Suprapubic skin (tissue), 4 donors: Measurements from ENCODE around the gene ADAMTS17. TPM values are rescaled to one million over a fixed set of nuclear protein-coding genes. Genes with fewer than 3 reads are reported as not detected.

Experiments
- DNase-seq, 2 donors: peaks; one replicate each; pipeline ENCODE4 v3.0.0-alpha.2; 2019; ENCODE audit warnings: low spot score in 2 of 2
- H3K27ac ChIP-seq: fragments of 200-600 bp; sonication (generic); one replicate; pipeline ENCODE4 v1.5.1; 2019
- H3K27me3 ChIP-seq: fragments of 200-600 bp; sonication (generic); one replicate; pipeline ENCODE4 v1.5.1; 2019
- H3K36me3 ChIP-seq: fragments of 200-600 bp; sonication (generic); one replicate; pipeline ENCODE4 v1.5.1; 2019
- H3K4me1 ChIP-seq: fragments of 200-600 bp; sonication (generic); one replicate; pipeline ENCODE4 v1.5.1; 2019
- H3K4me3 ChIP-seq: fragments of 200-600 bp; sonication (generic); one replicate; pipeline ENCODE4 v1.5.1; 2019; ENCODE audit warnings: mild to moderate bottlenecking
- H3K9me3 ChIP-seq: fragments of 200-600 bp; sonication (generic); one replicate; pipeline ENCODE4 v1.5.1; 2019
- CTCF ChIP-seq, 2 donors: fragments of 200-600 bp in 1 of 2; fragments of 450-650 bp in 1 of 2; sonication (generic) in 1 of 2; IDR thresholded peaks; one replicate each; pipeline ENCODE4 v1.5.1; 2016 to 2019; ENCODE audit warnings: antibody characterized with exemption in 2 of 2, mild to moderate bottlenecking in 1 of 2, moderate library complexity in 1 of 2
- EP300 ChIP-seq: sonication (generic); formaldehyde crosslinking; IDR thresholded peaks from one replicate; pipeline ENCODE4 v1.6.1; 2017; ENCODE audit warnings: antibody characterized with exemption
- POLR2A ChIP-seq, 2 donors: fragments of 450-650 bp; IDR thresholded peaks; one replicate each; pipeline ENCODE4 v1.6.1; 2017; ENCODE audit warnings: antibody characterized with exemption in 2 of 2, mild to moderate bottlenecking in 2 of 2, moderate library complexity in 2 of 2
- POLR2AphosphoS5 ChIP-seq, 3 donors: sonication (generic); formaldehyde crosslinking; IDR thresholded peaks; one replicate each; pipeline ENCODE4 v1.6.1; 2017; ENCODE audit warnings: antibody characterized with exemption in 3 of 3
- WGBS: methylation state at CpG from one replicate; pipeline ENCODE4 v1.1.5; 2018; 5-methylcytosine and 5-hydroxymethylcytosine counted together
- total RNA-seq, 4 donors: library from RNA; depleted of rRNA; stranded (reverse); fragments of >200 nt; gene quantifications; one replicate each; pipeline ENCODE4 v1.1.0, GENCODE V29; 2016

The ADAMTS17 gene
- total RNA-seq, 4 donors from 2014 or later, result 4.2 to 12.3 (median 6.3) TPM

GRCh38 chr15:100328796-100329195, 13.0 kb downstream of the ADAMTS17 start:
- Histone ChIP-seq H3K9me3 (no peaks in the 10 kb centered on the region), H3K4me3 (no peak overlapping the region), H3K4me1 (peaks cover 4% of the 10 kb centered on the region), H3K27me3 (peaks cover 6% of the 10 kb centered on the region), H3K27ac (no peak overlapping the region), H3K36me3 (no peaks in the 10 kb centered on the region)
- no peak for TF ChIP-seq CTCF (IDR thresholded peaks at IDR 0.05)
- no peak for TF ChIP-seq POLR2A (IDR thresholded peaks at IDR 0.05)
- TF ChIP-seq EP300, result no peak
- no peak for TF ChIP-seq POLR2AphosphoS5 (IDR thresholded peaks at IDR 0.05)
- DNase-seq, result no peak
- 75% methylated on average over 9 of the region's 9 CpGs for WGBS

GRCh38 chr15:100318880-100319279, 22.9 kb downstream of the ADAMTS17 start:
- no peak for TF ChIP-seq CTCF (IDR thresholded peaks at IDR 0.05)
- TF ChIP-seq POLR2A (IDR thresholded peaks at IDR 0.05), result no peak
- TF ChIP-seq POLR2AphosphoS5 (IDR thresholded peaks at IDR 0.05), result no peak
- no peak for TF ChIP-seq EP300
- H3K27me3 ChIP-seq, result no peaks in the 10 kb centered on the region
- DNase-seq, result no peak
- H3K9me3 ChIP-seq, result no peaks in the 10 kb centered on the region
- H3K4me1 ChIP-seq, result no peaks in the 10 kb centered on the region
- 78% methylated on average over 3 of the region's 4 CpGs for WGBS
- no peak overlapping the region for H3K4me3 ChIP-seq
- H3K36me3 ChIP-seq, result no peaks in the 10 kb centered on the region
- no peak overlapping the region for H3K27ac ChIP-seq

DNA sequence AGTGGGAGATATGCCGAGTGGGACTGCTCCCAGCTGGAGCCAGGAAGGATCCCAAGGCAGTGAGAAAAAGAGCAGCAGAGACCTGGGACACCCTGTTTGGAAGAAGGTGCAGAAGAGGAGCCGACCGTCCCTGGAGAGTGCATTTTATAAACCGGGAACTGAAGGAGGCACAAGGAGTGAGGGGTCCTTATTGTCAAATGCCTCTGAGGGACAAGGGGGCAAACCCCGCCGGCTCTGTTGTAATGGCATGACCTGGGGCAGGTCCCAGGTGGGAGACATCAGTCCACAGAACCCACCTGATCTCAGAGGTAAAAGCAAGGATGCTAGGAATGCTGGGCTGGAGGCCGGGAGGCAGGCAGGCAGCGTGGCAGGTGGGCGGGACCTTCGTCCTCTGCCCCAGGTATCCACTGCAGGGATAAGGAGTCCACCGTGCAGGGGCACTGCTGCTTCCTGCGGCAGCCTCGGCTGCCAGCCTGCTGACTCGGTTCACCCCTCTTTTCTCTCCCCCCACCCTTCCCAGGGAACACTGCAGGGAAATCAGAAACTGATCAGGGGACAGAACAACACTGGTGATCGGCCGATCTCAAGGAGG, 26.9 kb downstream of the ADAMTS17 start:
- TF ChIP-seq EP300 (no peak), POLR2A (IDR thresholded peaks at IDR 0.05) (no peak), POLR2AphosphoS5 (IDR thresholded peaks at IDR 0.05) (no peak), CTCF (IDR thresholded peaks at IDR 0.05) (no peak)
- DNase-seq, result no peak
- Histone ChIP-seq H3K4me3 (no peak overlapping the region), H3K27ac (no peak overlapping the region), H3K4me1 (peaks cover 20% of the 10 kb centered on the region), H3K27me3 (no peaks in the 10 kb centered on the region), H3K9me3 (no peaks in the 10 kb centered on the region), H3K36me3 (no peaks in the 10 kb centered on the region)
- WGBS, result 88% methylated on average over 16 of the region's 16 CpGs

DNA sequence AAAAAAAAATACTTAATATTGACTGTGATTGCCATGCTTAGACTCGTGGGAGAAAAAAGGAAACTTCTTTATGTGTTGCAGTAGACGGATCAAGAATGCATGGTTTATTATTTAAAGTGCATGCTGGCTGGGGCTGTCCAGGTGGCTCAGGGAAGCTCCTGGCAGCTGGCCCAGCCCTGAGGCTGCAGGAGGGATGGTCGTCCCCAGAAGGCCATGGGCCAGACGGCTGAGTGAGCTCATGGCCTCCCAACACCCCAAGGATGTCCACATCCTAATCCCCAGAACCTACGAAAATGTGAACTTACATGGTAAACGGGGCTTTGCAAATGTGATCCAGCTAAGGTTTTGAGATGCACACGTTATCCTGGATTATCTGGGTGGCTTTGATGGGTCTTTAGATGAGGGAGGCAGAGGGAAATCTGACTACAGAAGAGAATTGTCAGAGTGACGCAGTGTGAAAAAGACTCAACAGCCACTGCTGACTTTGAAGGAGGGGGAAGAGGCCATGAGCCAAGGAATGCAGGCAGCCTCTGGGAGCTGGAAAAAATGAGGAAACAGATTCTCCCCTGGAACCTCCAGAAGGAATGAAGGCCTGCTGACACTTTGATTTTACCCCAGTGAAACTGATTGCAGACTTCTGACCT, 29.8 kb downstream of the ADAMTS17 start:
- Histone ChIP-seq H3K36me3 (no peaks in the 10 kb centered on the region), H3K27ac (no peak overlapping the region), H3K4me3 (no peak overlapping the region), H3K9me3 (no peaks in the 10 kb centered on the region), H3K27me3 (no peaks in the 10 kb centered on the region), H3K4me1 (peaks cover 44% of the 10 kb centered on the region)
- no peak for TF ChIP-seq POLR2A (IDR thresholded peaks at IDR 0.05)
- no peak for TF ChIP-seq EP300
- TF ChIP-seq CTCF (IDR thresholded peaks at IDR 0.05), result no peak
- no peak for TF ChIP-seq POLR2AphosphoS5 (IDR thresholded peaks at IDR 0.05)
- WGBS, result 68% methylated on average over 8 of the region's 8 CpGs
- no peak for DNase-seq

- TF ChIP-seq POLR2A (IDR thresholded peaks at IDR 0.05), result no peak
- no peak for TF ChIP-seq POLR2AphosphoS5 (IDR thresholded peaks at IDR 0.05)
- TF ChIP-seq CTCF (IDR thresholded peaks at IDR 0.05), result no peak
- no peak for TF ChIP-seq EP300
- peaks cover 44% of the 10 kb centered on the region for H3K4me1 ChIP-seq
- H3K4me3 ChIP-seq, result no peak overlapping the region
- H3K27me3 ChIP-seq, result no peaks in the 10 kb centered on the region
- WGBS, result 32% methylated on average over 12 of the region's 15 CpGs
- H3K27ac ChIP-seq, result no peak overlapping the region
- no peaks in the 10 kb centered on the region for H3K9me3 ChIP-seq
- no peak for DNase-seq
- no peaks in the 10 kb centered on the region for H3K36me3 ChIP-seq
Measured at GRCh38 chr15:100311154-100311625, 30.6 kb downstream of the ADAMTS17 start.
